HG03460 (cell line): ENCODE data around the gene SYCP2.
"Not testable (repeated sequence)": the region's sequence is repeated elsewhere in the genome, so short reads cannot be mapped to it uniquely, and the experiment has no call there.

Experiments used
- ATAC-seq: cut with Tn5 transposase; IDR thresholded peaks from one replicate; pipeline ENCODE4 v1.9.1; 2021; ENCODE audit not compliant: unreplicated experiment

SYCP2 gene

DNA sequence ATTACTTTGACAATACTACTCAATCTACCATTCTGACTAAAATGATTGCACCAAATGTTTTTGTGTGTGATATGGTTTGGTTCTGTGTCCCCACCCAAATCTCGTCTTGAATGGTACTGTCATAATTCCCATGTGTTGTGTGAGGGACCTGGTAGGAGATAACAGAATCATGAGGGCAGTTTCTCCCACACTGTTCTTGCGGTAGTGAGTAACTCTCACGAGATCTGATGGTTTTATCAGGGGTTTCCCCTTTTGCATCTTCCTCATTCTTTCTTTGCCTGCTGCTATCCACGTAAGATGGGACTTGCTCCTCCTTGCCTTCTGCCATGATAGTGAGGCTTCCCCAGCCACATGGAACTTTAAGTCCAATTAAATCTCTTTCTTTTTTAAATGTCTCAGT lies 20.8 kb downstream of the SYCP2 start:
- no peak for ATAC-seq

DNA sequence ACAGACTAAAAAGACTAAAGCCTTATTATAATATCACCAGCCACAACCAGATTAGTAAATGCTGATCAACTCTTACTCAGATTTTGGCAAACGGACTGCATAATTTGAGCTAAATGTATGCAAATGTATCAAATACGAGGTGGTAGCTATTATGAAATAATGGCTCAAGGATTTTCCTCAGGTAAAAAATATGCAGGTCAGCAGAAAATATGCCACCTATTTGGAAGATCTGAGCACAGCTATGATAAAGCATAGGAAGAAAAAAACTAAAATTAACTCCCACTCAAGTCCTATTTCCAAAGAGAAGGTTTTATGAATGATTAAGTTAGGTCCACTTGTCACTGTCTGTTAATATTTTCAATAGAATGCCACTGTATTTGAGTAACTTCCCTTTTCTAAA lies 22.4 kb downstream of the SYCP2 start:
- no peak for ATAC-seq

DNA sequence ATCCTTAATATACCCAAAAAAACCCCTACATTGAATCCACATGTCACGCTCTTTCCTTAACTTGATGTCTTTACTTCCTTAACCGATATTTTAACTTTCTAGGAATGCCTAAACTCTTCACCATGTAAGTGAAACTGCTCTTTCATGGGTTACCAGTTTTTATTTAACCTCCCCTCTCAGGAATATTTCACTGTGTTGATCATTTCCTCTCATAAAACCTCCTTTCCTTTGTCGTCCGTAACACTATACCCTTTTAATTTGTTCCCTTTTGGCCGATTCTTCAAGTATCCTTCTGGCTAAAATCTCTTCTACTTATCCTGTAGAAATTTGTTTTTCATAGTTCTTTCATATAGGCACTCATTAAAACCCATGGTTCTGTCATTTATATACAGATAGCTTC lies 24.6 kb downstream of the SYCP2 start:
- ATAC-seq, result no peak

DNA sequence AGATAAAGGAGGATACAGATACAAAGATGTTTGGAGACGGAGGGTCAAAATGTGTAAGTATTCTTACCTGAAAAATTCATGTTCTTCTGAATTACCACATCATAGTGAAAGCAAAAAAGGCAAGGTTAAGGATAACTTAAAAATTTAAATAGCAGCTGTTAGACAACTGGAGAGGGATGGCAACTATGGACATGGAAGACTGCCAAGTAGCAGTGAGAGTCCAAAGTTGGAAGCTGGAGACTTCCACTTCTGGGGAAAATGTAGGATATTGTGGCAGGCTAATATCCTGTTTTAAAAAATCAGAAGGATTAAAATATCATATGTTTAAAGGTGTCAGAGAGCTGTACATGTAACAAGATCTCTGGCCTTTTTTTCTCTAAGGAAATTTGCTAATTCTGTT lies 29.8 kb downstream of the SYCP2 start:
- no peak for ATAC-seq

DNA sequence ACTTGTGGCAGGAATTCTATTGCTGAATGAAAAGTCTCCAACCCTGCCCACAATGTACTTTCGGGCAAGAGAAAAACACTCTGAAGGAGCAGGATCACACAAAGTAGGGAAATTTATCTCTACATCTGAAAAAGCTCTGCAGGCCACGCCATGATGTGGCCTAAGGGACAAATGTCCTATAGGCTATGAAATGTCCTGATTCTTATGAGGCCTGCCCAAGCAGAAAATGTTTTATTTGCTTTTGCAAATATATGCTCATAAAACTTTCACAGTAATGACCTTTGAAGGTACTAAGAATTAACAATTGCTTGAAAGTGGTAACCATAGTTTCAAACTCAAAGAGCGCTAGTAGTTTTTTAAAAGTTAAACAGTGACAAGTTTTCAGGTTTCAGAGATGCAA lies 31.0 kb downstream of the SYCP2 start:
- no peak for ATAC-seq

DNA sequence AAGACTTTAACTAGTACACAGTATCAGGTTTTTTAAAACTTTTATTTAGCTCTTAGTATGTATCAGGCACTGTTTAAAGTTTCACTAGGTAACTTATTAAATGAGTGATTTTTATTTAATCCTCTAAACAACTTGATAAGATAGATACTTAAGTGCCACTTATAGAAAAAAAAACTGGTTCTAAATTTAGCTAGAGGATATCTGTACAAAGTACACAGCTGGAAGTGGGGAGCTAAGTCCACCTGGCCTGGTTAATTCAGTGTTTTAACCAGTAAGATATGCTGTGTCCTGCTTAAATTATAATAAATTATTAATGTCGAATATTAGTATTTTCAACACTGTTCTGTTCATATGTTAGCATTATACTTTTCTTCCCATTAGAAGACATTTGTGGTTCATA lies 37.5 kb downstream of the SYCP2 start:
- ATAC-seq, result no peak

DNA sequence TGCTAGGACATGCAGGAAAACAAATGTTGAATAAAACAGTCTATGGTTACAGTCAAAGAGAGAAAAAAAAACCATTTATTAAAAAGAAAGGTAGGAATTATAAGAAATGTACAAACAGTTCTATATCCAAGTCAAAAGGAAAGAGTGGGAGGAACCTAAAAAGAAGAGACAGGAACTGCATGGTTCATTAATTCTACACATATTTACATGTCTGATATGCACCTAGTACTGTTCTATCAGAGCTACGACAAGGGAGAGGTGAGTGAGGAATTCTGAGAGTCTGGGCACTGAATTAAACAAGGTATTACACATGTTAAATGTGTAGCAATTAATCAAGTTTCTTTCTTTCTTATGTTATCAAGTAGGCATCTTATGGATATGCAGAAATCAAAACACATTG lies 41.9 kb downstream of the SYCP2 start:
- ATAC-seq, result no peak

DNA sequence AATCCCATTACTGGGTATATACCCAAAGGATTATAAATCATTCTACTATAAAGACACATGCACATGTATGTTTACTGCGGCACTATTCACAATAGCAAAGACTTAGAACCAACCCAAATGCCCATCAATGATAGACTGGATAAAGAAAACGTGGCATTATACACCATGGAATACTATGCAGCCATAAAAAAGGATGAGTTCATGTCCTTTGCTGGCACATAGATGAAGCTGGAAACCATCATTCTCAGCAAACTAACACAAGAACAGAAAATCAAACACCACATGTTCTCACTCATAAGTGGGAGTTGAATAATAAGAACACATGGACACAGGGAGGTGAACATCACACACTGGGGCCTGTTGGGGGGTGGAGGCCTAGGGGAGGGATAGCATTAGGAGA lies 43.4 kb downstream of the SYCP2 start:
- not testable (repeated sequence) for ATAC-seq

DNA sequence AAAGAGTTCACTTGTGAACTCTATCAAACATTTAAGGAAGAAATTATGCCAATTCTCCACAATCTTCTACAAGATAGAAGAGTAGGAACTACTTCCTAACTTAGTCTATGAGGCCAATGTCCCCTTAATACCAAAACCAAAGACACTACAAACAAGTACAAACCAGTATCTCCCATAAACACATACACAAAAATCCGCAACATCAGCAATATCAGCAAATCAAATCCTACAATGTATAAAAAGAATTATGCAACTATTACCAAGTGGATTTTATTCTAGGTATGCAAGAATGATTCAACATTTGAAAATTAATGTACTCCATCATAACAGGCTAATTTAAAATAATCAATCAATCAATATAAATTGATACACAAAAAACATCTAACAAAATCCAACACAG lies 45.4 kb downstream of the SYCP2 start:
- no peak for ATAC-seq

DNA sequence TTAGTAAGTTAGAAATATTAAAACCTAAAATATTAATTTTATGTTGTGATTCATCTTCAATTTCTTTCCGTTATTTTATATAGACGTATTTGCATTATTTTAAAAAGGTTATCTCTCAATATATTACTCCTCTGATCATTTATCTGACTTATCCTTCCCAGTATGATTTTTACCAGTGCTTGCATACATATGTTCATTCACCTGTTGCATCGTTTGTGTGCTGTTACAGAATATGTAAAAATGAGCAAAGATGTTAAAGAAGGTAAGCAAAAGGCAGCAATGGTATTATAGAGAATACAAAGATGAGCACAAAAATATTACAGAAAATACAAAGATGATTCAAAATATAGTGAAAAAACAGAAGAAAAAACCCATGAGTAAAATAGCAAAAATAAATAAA lies 48.9 kb downstream of the SYCP2 start:
- ATAC-seq, result no peak

DNA sequence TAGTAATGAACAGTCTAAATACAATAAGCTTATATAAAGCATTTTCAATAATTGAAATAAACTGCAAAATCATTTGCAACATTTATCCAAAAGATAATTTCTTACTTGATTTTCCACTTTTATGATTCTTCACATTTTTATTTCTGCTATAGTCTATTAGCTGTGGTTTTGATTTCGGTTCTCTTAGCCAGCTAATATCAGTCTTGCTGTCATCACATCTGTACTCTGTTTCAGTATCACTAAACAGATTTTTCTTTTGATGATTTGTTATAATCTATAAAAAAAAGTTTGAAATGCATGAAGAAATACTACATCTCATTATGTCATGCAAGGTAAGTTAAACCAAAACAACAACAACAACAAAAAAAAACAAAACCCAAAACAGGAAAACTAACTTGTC lies 53.2 kb downstream of the SYCP2 start:
- no peak for ATAC-seq

DNA sequence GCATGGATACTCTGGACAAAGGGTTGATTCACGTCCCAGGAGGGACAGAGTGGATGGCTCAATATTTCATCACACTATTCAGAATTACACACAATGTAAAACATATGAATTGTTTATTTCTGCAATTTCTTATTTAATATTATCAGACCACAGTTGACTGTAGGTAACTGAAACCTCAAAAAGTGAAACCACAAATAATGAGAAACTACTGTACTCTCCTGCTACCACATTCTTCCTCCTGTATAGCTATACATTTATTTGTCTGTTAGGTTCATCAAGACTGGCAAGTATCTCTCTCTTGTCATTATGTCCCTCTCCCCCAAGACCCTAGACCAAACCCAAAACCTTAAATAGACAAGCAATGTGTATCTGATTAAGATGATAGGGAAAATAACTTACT lies 60.0 kb downstream of the SYCP2 start:
- no peak for ATAC-seq

DNA sequence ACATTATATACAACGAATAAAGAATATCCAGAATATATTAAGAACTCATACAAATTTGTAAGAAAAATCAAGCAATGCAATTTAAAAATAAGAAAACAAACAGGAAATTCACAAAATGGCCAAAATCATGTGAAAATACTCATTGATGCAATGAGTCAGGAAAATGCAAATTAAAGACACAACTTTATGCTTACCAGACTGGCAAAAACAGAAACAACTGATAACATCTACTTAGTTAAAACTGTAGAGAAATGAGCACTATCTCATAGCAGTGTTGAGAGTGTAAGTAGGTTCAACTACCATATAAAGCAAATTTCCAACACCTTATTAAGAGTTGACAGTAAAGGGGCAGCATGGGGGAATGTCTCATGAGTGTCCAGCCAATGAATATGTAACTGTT lies 62.3 kb downstream of the SYCP2 start:
- no peak for ATAC-seq

DNA sequence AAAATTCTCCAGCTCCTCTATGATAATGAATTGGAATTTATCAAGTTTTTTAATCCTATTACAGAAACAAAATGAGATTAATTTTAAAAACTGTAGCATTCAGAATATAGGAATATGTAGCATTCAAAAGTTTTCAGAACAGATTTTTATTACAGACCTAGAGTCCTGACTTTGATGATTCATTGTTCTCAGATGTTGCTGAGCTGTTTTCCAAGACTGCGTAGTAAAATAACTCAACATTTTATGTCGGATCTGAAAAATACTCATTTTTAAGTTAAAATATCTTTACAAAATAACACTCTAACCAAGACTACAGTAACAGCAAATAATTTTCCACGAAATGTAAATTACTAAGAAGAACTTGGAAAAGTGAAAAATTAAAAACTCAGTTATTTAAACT lies 67.1 kb downstream of the SYCP2 start:
- ATAC-seq, result no peak

DNA sequence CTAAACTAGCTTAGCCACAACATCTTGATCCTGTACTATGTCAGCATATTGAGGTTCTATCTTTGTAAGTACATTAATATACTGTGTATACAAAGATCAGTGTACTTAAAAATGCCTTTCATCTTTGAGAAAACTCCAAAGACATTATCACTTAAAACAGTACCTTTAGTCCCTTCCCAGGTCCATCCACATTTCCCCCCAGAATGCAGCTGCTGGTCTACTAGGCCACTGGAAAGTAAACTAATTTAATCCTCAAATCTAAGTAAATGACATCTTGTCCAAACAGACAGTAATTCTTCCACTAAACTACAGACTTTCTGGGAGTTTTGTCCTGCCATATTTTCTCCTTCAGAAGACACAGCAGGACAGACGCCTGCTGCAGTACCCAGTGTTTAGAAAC lies 68.7 kb downstream of the SYCP2 start:
- no peak for ATAC-seq

DNA sequence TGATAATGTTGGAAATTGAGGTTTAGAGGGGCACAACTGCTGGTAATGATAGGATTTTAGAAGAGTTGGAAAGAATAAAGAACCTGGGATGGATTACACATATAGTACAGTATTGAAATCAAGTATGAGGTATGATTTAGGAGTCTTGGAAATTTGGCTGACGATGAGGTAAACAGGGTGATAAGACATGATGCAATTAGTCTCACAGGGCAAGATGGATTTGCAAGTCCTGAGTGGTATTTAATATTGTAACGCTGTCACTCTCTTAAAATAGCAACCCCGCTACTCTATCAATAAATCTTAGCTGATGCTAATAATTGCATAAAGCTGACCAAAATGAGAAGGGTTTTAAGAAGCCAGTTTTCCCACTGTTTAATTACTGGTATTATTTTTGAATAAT lies 70.4 kb downstream of the SYCP2 start:
- ATAC-seq, result no peak

DNA sequence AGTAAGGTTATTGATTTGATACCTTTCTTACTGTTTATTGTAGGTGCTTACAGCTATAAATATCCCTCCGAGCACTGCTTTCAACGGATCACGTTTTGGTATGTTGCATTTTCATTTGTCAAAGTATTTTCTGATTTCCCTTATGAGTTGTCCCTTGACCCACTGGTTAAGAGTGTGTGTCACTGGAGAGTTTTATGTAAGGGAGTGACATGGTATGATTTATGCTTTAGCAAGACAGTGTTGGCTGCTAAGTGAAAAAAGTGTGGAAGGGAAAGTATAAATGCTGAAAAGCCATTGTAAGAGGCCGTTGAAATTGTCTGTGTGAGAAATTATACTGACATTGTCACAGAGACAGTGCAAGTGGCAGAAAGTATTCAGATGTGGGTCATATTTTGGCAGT lies 72.0 kb downstream of the SYCP2 start:
- ATAC-seq, result no peak

DNA sequence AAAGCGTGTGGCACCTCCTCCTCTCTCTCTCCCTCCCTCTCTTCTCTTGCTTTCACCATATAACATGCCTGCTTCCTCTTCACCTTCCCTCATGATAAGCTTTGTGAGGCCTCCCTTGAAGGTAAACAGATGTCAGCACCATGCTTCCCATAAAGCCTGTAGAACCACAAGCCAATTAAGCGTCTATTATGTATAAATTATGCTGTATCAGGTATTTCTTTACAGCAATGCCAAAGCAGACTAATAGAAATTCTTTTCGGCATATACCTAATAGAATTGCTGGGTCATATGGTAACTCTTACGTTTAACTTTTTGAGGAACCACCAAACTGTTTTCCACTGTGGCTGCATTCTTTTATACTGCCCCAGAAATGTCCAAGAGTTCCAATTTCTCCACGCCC lies 75.0 kb downstream of the SYCP2 start:
- no peak for ATAC-seq

DNA sequence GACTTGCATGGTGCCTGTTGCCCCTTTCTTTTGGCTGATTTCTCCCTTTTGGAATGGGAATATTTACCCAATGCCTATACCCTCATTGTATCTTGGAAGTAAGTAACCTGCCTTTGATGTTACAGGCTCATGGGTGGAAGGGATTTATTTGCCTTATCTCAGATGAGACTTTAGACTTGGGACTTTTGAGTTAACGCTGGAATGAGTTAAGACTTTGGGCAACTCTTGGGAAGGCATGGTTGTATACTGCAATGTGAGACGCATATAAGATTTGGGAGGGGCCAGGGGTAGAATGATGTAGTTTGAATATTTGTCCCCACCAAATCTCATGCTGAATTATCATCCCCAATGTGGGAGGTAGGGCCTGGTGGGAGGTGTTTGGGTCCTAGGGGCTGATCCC lies 75.5 kb downstream of the SYCP2 start:
- ATAC-seq, result no peak

DNA sequence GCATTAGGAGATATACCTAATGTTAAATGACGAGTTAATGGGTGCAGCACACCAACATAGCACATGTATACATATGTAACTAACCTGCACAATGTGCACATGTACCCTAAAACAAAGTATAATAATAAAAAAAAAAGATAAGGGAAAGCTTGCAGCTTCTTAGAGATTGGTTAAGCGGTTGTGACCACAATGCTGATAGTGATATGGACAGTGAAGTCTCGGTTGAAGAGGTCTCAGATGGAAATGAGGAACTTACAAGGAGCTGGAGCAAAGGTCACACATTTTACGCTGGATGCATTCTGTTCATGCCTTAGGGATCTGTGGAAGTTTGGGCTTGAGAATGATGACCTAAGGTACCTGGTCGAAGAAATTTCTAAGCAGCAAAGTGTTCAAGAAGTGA lies 76.5 kb downstream of the SYCP2 start:
- ATAC-seq, result not testable (repeated sequence)

DNA sequence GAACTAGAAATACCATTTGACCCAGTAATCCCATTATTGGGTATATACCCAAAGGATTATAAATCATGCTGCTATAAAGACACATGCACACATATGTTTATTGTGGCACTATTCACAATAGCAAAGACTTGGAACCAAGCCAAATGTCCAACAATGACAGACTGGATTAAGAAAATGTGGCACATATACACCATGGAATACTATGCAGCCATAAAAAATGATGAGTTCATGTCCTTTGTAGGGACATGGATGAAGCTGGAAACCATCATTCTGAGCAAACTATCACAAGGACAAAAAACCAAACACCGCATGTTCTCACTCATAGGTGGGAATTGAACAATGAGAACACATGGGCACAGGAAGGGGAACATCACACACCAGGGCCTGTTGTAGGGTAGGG lies 76.9 kb downstream of the SYCP2 start:
- ATAC-seq, result not testable (repeated sequence)

DNA sequence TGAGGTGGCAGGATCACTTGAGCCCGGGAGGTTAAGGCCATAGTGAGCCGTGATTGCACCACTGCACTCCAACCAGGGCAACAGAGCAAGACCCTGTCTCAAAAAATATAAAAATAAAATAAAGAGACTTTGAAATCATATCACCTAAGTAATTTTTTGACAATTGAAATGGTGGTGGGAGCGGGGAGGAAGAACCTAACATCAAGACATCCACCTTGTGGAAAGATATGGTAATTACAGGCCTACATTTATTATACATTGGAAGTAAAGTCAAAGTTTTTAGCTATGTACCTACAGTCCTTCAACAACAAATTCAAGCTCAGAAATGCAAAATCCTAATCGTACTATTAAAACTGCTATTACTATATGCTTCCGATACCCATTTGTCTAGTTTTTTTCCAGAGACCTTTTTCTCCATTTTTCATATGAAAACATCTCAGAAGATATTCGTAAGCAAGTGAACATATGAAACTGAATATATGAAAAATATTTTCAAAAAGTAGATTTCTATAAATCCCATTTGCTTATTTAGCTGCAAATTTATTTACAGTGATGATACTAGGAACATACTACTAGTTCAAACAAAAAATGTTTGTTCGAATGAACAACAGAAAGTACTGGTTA lies 83.3 kb downstream of the SYCP2 start:
- ATAC-seq, result no peak

DNA sequence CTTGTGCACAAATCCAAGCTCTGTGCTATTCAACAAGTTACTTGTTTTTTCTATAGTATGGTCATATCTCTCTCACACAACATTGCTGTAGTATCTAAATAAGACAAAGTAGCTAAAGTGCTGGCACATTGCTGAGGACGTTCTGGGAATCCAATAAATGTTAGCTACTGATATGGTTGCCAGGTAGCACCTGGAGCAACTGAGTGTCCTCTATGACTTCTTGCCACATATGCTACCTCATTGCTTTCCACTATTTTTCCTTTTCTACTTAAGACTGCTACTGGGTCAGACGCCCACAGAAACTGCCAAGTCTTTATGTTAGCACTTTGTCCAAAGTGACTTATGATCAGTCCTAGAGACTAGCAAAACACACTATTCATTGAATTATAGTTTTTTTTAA lies 85.3 kb downstream of the SYCP2 start:
- ATAC-seq, result no peak

DNA sequence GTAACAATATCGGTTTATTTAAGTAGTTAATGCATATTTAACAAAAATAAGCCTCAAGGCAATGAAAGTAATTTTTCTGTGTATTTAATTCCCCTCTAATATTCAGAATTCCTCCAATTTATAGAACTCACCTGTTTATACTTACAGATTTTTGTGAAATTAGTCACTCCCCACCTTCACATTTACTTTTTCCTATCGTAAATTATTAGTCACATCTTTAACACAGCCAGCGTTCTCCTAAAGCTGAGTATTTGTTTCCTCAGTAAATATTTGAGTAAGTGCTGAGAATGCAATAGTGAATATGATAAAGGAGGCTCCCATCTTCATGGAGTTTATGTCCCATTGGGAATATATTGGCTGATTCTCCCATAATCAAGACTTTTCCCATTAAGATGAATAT lies 88.0 kb downstream of the SYCP2 start:
- ATAC-seq, result no peak
